ENCODE results near the gene BLMH. TPM values are rescaled to one million over a fixed set of nuclear protein-coding genes. Genes with fewer than 3 reads are reported as not detected.
A peak's percentile ranks its signal among the peaks of the same experiment; 100 is the strongest.

The BLMH gene
- total and polyA plus RNA-seq, 2 donors (not counting 1 experiment from before 2014, with no cell fraction given) = 23.0 to 26.1 TPM

DNA sequence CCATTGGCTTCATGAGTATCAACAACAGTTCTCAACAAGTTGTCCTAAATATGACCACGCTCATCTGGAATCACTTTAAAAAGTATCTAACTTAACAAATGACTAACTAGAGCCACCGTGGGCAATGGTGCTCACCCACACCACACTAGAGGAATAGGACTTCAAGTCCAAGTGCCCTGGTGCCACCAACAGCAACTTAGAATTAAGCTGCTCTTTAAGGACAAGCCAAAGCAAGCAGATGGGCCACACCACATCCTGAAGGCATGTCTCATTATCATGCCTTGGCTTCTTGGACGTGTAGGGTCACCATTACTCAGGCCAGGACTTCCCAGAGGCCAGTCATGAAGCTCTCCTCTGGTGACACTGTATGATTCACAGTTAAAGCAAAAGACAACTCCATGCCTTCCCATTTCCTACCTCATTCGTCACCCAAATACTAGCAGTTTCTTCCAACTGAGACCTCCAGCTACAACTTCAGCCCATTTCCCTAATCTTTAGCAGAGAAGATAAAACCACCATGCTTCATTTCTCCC, 46.8 kb downstream of the BLMH start:
- Histone ChIP-seq H3K4me1 (ENCODE audit: control insufficient read depth, extremely low read depth, insufficient read depth, low read length) (no peaks in the 10 kb centered on the region), H3K27me3 (ENCODE audit: control insufficient read depth, insufficient read depth, low read length) (no peaks in the 10 kb centered on the region), H3K36me3 (ENCODE audit: control insufficient read depth, insufficient read depth, low read length) (peaks cover 3% of the 10 kb centered on the region), H3K4me2 (ENCODE audit: extremely low read depth, insufficient read depth, low read length) (peak overlapping the region; percentile 40), H3K9me3 (ENCODE audit: control insufficient read depth, insufficient read depth, low read depth, low read length) (no peaks in the 10 kb centered on the region), H3K79me2 (ENCODE audit: control insufficient read depth, insufficient read depth, low read length) (no peaks in the 10 kb centered on the region), H3K9ac (ENCODE audit: insufficient read depth, low read length) (no peak overlapping the region), H4K20me1 (ENCODE audit: control insufficient read depth, extremely low read depth, insufficient read depth, low read length) (no peaks in the 10 kb centered on the region), H3K27ac (ENCODE audit: insufficient read depth, low read length) (no peak overlapping the region), H3K4me3 (replicated peaks in 1 of 4; ENCODE audit: control extremely low read depth in 1 of 4, insufficient read depth in 1 of 4, low read depth in 3 of 4, low read length in 4 of 4) (no peak overlapping the region), H2AFZ (ENCODE audit: low read length) (no peak overlapping the region)
- TF ChIP-seq, protein P1, sequence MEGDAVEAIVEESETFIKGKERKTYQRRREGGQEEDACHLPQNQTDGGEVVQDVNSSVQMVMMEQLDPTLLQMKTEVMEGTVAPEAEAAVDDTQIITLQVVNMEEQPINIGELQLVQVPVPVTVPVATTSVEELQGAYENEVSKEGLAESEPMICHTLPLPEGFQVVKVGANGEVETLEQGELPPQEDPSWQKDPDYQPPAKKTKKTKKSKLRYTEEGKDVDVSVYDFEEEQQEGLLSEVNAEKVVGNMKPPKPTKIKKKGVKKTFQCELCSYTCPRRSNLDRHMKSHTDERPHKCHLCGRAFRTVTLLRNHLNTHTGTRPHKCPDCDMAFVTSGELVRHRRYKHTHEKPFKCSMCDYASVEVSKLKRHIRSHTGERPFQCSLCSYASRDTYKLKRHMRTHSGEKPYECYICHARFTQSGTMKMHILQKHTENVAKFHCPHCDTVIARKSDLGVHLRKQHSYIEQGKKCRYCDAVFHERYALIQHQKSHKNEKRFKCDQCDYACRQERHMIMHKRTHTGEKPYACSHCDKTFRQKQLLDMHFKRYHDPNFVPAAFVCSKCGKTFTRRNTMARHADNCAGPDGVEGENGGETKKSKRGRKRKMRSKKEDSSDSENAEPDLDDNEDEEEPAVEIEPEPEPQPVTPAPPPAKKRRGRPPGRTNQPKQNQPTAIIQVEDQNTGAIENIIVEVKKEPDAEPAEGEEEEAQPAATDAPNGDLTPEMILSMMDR (conservative IDR thresholded peaks at IDR 0.05 in 1 of 2, IDR thresholded peaks at IDR 0.05 in 1 of 2; ENCODE audit: low read depth in 1 of 2, low read length in 2 of 2) = no peak
- no peak for TF ChIP-seq EZH2 (IDR thresholded peaks at IDR 0.05; ENCODE audit: low read length, missing control alignments)
- DNase-seq (ENCODE audit: low read depth in 2 of 2) = peak in 1 of 2 donors; percentile 71

DNA sequence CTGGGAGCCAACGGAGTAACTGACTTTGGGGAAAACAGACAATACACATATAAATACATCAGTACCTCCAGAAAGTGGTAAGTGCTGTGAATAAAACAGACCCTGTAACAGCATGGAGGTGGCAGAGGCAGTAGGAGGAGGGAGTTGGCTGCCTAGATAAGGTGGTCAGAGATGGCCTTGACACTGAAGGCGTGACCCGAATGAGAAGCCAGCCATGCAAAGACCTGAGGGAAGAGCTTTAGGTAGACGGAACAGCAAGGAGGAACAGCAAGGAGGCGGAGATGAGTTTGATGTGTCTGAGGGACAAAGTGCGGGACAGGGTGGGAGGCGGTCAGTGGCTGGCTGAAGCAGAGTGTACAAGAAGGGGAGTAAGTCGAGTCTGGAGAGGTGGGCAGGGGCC, 48.2 kb downstream of the BLMH start:
- Histone ChIP-seq H3K9me3 (ENCODE audit: control insufficient read depth, insufficient read depth, low read depth, low read length) (no peaks in the 10 kb centered on the region), H3K36me3 (ENCODE audit: control insufficient read depth, insufficient read depth, low read length) (no peaks in the 10 kb centered on the region), H2AFZ (ENCODE audit: low read length) (no peak overlapping the region), H4K20me1 (ENCODE audit: control insufficient read depth, extremely low read depth, insufficient read depth, low read length) (no peaks in the 10 kb centered on the region), H3K27me3 (ENCODE audit: control insufficient read depth, insufficient read depth, low read length) (peaks cover under 1% of the 10 kb centered on the region), H3K4me2 (ENCODE audit: extremely low read depth, insufficient read depth, low read length) (no peak overlapping the region), H3K27ac (ENCODE audit: insufficient read depth, low read length) (no peak overlapping the region), H3K4me1 (ENCODE audit: control insufficient read depth, extremely low read depth, insufficient read depth, low read length) (no peaks in the 10 kb centered on the region), H3K9ac (ENCODE audit: insufficient read depth, low read length) (no peak overlapping the region), H3K4me3 (replicated peaks in 1 of 4; ENCODE audit: control extremely low read depth in 1 of 4, insufficient read depth in 1 of 4, low read depth in 3 of 4, low read length in 4 of 4) (no peak overlapping the region), H3K79me2 (ENCODE audit: control insufficient read depth, insufficient read depth, low read length) (no peaks in the 10 kb centered on the region)
- no peak for DNase-seq (ENCODE audit: low read depth in 2 of 2)
- TF ChIP-seq, protein P1 (conservative IDR thresholded peaks at IDR 0.05 in 1 of 2, IDR thresholded peaks at IDR 0.05 in 1 of 2; ENCODE audit: low read depth in 1 of 2, low read length in 2 of 2) = no peak
- no peak for TF ChIP-seq EZH2 (IDR thresholded peaks at IDR 0.05; ENCODE audit: low read length, missing control alignments)

- no peaks in the 10 kb centered on the region for H3K79me2 ChIP-seq (ENCODE audit: control insufficient read depth, insufficient read depth, low read length)
- no peaks in the 10 kb centered on the region for H3K4me1 ChIP-seq (ENCODE audit: control insufficient read depth, extremely low read depth, insufficient read depth, low read length)
- H4K20me1 ChIP-seq (ENCODE audit: control insufficient read depth, extremely low read depth, insufficient read depth, low read length) = no peaks in the 10 kb centered on the region
- no peak for TF ChIP-seq EZH2 (IDR thresholded peaks at IDR 0.05; ENCODE audit: low read length, missing control alignments)
- TF ChIP-seq, protein P1 (conservative IDR thresholded peaks at IDR 0.05 in 1 of 2, IDR thresholded peaks at IDR 0.05 in 1 of 2; ENCODE audit: low read depth in 1 of 2, low read length in 2 of 2) = no peak
- no peak overlapping the region for H3K27ac ChIP-seq (ENCODE audit: insufficient read depth, low read length)
- no peaks in the 10 kb centered on the region for H3K9me3 ChIP-seq (ENCODE audit: control insufficient read depth, insufficient read depth, low read depth, low read length)
- no peak overlapping the region for H3K4me2 ChIP-seq (ENCODE audit: extremely low read depth, insufficient read depth, low read length)
- H3K36me3 ChIP-seq (ENCODE audit: control insufficient read depth, insufficient read depth, low read length) = no peaks in the 10 kb centered on the region
- no peak for DNase-seq (ENCODE audit: low read depth in 2 of 2)
- peaks cover 6% of the 10 kb centered on the region for H3K27me3 ChIP-seq (ENCODE audit: control insufficient read depth, insufficient read depth, low read length)
- H2AFZ ChIP-seq (ENCODE audit: low read length) = no peak overlapping the region
- no peak overlapping the region for H3K9ac ChIP-seq (ENCODE audit: insufficient read depth, low read length)
- H3K4me3 ChIP-seq (replicated peaks in 1 of 4; ENCODE audit: control extremely low read depth in 1 of 4, insufficient read depth in 1 of 4, low read depth in 3 of 4, low read length in 4 of 4) = no peak overlapping the region
Observed at GRCh38 chr17:30243002-30243401, 48.7 kb downstream of the BLMH start.

Measured in fibroblast of lung (primary cell).